ENCODE results near the gene EVPL.

The EVPL gene

DNA sequence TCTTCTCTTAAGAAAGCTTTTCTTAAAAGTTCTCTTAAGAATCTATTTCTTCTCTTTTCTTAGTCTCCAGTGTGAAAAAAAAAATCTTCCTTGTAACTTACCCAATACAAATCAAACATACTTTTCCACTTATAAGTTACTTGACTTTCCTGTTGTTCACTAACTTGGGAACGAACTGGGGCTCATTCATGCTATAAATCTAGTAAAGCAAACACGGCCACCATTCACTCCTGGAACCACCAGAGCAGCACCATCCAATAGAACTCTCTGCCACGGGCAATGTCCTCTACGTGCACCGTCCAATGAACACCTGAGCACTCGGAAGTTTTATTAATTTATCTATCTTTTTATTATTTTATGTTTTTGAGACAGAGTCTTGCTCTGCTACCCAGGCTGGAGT lies 24.5 kb upstream of the EVPL start:
- no peak for DNase-seq (ENCODE audit: low read depth in 2 of 2)
- TF ChIP-seq, protein P1, sequence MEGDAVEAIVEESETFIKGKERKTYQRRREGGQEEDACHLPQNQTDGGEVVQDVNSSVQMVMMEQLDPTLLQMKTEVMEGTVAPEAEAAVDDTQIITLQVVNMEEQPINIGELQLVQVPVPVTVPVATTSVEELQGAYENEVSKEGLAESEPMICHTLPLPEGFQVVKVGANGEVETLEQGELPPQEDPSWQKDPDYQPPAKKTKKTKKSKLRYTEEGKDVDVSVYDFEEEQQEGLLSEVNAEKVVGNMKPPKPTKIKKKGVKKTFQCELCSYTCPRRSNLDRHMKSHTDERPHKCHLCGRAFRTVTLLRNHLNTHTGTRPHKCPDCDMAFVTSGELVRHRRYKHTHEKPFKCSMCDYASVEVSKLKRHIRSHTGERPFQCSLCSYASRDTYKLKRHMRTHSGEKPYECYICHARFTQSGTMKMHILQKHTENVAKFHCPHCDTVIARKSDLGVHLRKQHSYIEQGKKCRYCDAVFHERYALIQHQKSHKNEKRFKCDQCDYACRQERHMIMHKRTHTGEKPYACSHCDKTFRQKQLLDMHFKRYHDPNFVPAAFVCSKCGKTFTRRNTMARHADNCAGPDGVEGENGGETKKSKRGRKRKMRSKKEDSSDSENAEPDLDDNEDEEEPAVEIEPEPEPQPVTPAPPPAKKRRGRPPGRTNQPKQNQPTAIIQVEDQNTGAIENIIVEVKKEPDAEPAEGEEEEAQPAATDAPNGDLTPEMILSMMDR (IDR thresholded peaks at IDR 0.05; ENCODE audit: low read depth, low read length), result no peak
- H3K4me3 ChIP-seq (replicated peaks in 1 of 2; ENCODE audit: low read depth in 2 of 2, low read length in 2 of 2), result no peak overlapping the region

DNA sequence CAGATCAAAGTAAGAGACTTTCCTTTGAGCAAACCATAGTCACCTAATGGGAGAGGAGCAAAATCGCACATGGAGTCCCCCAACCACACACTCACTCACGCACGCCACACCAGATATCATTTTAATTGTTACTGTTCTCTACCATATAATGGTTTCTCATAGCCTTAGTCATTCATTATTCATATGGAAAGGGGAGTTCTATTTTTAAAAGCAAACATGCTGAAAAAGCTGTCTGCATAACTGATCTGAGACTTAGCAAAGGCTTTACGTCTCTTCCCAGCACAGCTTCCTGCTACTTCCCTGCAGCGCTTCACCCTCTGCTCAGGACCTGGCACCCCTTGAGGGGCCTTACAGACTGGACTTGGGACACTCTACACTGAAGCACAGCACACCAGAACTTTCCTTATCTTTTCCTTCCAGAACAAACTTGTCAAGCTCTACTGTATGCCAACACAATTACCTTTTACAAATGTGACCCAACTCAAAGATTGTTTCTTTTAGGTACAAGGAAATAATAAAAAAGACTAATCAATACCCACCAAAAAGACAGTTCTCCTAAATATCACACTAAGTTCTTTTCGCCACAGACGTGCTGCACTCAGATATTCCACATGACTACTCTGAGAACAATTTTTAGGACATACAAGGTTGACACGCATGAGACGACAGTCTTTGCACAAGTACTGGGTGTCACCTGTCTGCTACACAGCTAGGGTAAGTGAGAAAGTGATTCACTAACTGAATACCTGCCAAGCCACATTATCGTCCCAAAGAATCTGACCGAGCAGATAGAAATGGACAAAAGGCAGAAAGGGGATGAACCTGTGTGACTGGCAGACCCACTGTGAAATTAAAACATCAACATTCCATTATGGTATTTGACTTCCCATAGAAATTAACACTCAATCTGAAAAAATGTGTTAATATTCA lies 23.7 kb upstream of the EVPL start:
- TF ChIP-seq, protein P1 (IDR thresholded peaks at IDR 0.05; ENCODE audit: low read depth, low read length), result no peak
- DNase-seq (ENCODE audit: low read depth in 2 of 2), result no peak
- H3K4me3 ChIP-seq (replicated peaks in 1 of 2; ENCODE audit: low read depth in 2 of 2, low read length in 2 of 2), result no peak overlapping the region

DNA sequence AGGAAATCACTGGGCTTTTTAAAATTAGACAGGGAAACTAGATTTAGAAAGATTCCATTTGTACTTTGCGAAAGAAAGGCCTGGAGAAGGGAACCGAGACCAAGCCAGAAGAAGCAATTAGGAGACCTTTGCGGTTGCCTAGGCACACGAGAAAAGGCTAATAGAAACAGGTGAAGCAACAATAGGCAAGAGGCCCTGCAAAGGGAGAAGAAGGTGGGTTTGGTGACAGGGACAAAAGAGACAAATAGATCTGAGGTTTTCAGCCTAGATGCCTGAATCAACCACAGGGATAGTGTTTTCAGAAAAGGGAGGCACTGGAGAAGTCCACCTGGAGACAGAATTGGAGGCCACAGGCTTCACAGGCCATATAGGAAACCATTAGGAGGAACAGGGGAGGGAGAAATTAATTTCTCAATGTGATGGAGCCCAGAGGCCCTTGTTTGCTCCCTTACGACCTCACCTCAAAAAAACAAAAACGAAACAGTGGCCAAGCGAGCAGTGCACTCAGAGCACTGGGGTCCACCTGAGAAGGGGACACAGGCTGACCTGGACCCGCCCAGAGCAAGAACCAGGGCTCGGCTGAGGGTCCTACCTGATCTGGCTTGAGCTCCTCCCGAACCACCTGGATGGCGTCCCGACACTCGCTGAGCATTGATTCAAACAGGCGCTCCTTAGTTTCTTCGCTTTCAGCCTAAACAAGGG lies 22.9 kb upstream of the EVPL start:
- DNase-seq (ENCODE audit: low read depth in 2 of 2), result no peak
- TF ChIP-seq, protein P1 (IDR thresholded peaks at IDR 0.05; ENCODE audit: low read depth, low read length), result no peak
- H3K4me3 ChIP-seq (replicated peaks in 1 of 2; ENCODE audit: low read depth in 2 of 2, low read length in 2 of 2), result no peak overlapping the region

DNA sequence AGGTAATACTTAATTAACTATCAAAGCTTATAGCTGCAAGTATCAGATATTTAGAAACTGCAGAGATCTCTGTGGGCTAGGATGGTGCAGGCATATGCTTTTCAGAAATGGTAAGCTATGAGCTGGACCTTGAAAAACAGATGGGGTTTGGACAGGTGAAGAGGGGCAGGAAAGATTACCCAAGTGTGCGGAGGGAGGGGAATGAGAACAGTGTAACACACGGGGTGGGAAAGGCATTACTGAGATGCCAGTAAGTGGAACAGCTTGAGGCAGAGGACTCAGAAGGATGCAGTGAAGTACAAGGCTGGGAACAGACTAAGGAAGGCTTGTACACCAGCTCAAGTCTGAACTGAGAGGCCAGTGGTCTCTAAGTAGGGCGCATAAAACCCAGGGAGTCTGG lies 22.1 kb upstream of the EVPL start:
- no peak overlapping the region for H3K4me3 ChIP-seq (replicated peaks in 1 of 2; ENCODE audit: low read depth in 2 of 2, low read length in 2 of 2)
- DNase-seq (ENCODE audit: low read depth in 2 of 2), result no peak
- TF ChIP-seq, protein P1 (IDR thresholded peaks at IDR 0.05; ENCODE audit: low read depth, low read length), result no peak

DNA sequence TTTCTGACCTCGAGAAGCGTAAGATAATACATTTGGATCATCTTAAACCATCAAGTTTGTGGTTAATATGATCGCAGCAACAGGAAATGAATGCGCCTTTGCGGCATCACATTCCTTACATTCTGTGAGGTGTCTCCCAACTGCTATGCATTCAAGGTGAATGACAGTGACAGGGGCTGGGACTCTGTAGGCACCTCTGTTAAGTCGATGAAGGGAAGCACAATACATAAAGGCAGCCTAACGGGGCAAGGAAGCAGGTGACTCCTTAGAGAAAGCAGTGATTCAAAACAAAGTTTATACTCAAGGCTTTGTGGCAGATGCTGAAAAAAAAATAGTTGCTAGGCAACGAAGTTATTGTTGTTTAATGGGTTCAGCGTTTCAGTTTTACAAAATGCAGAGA lies 21.6 kb upstream of the EVPL start:
- no peak overlapping the region for H3K4me3 ChIP-seq (replicated peaks in 1 of 2; ENCODE audit: low read depth in 2 of 2, low read length in 2 of 2)
- TF ChIP-seq, protein P1 (IDR thresholded peaks at IDR 0.05; ENCODE audit: low read depth, low read length), result no peak
- DNase-seq (ENCODE audit: low read depth in 2 of 2), result peak in 1 of 2 donors; percentile 32

DNA sequence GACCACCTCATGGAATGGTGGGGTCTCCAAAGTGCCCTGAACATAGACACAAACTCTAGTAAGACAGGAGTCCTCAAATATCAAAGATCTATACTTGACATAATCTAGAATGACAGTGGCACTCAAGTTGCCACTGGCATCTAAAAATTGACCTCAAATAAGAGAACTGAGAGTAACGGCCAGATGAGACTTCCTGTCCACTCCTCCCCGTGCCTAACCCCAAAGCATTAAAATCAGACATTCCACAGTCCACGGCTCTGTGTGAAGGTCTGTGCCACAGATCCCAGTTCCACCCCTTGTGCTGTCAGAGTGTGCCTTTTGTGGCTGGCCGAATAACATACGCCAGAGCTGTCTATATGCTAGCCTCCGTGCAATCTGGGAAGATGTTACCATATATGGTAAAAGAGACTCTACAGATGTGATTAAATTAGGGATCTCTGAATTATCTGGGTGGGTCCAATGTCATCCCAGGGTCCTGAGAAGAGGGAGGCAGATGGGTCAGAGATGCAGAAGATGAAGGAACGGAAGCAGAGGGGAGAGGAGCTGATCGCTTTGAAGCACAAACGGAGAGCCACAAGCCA lies 21.0 kb upstream of the EVPL start:
- no peak overlapping the region for H3K4me3 ChIP-seq (replicated peaks in 1 of 2; ENCODE audit: low read depth in 2 of 2, low read length in 2 of 2)
- TF ChIP-seq, protein P1 (IDR thresholded peaks at IDR 0.05; ENCODE audit: low read depth, low read length), result no peak
- DNase-seq (ENCODE audit: low read depth in 2 of 2), result no peak
